HG02970 (cell line): ENCODE results near the gene RB1.
A peak's percentile ranks its signal among the peaks of the same experiment; 100 is the strongest.

Source experiments
- ATAC-seq: cut with Tn5 transposase; IDR thresholded peaks from one replicate; pipeline ENCODE4 v1.9.1; 2021; ENCODE audit warnings: mild to moderate bottlenecking, moderate library complexity, moderate number of reproducible peaks; ENCODE audit not compliant: unreplicated experiment, low FRiP score

Gene RB1

GRCh38 chr13:48491423-48492095 lies 188.0 kb downstream of the RB1 start:
- no peak for ATAC-seq

- ATAC-seq, result peak; percentile 50
These were observed 188.5 kb downstream of the RB1 start for GRCh38 chr13:48492096-48492440.

GRCh38 chr13:48492470-48493065 lies 189.0 kb downstream of the RB1 start:
- ATAC-seq, result peak; percentile 69

- no peak for ATAC-seq
These were observed 189.7 kb downstream of the RB1 start for GRCh38 chr13:48493066-48493765.

GRCh38 chr13:48493851-48494250 lies 190.3 kb downstream of the RB1 start:
- ATAC-seq, result no peak

GRCh38 chr13:48494874-48495273 lies 191.3 kb downstream of the RB1 start:
- ATAC-seq, result no peak

- ATAC-seq, result no peak
These were observed 193.0 kb downstream of the RB1 start for GRCh38 chr13:48496271-48497161.

- no peak for ATAC-seq
These were observed 194.1 kb downstream of the RB1 start for GRCh38 chr13:48497669-48498068.

- ATAC-seq, result no peak
These were observed 197.2 kb downstream of the RB1 start for GRCh38 chr13:48500652-48501197.

GRCh38 chr13:48501705-48502104 lies 198.2 kb downstream of the RB1 start:
- ATAC-seq, result no peak

GRCh38 chr13:48502601-48503319 lies 199.2 kb downstream of the RB1 start:
- no peak for ATAC-seq

GRCh38 chr13:48504606-48505005 lies 201.1 kb downstream of the RB1 start:
- ATAC-seq, result no peak

GRCh38 chr13:48505012-48505411 lies 201.5 kb downstream of the RB1 start:
- no peak for ATAC-seq

GRCh38 chr13:48505597-48506091 lies 202.1 kb downstream of the RB1 start:
- ATAC-seq, result peak; percentile 61

GRCh38 chr13:48506092-48506701 lies 202.6 kb downstream of the RB1 start:
- peak; percentile 15 for ATAC-seq

GRCh38 chr13:48507021-48507420 lies 203.5 kb downstream of the RB1 start:
- no peak for ATAC-seq

GRCh38 chr13:48508011-48508410 lies 204.5 kb downstream of the RB1 start:
- ATAC-seq, result no peak

GRCh38 chr13:48510698-48511097 lies 207.1 kb downstream of the RB1 start:
- no peak for ATAC-seq

GRCh38 chr13:48511621-48512230 lies 208.2 kb downstream of the RB1 start:
- ATAC-seq, result no peak
